Prostate gland (tissue), 2 donors: ENCODE data around the gene TOMM5. TPM values are rescaled to one million over a fixed set of nuclear protein-coding genes. Genes with fewer than 3 reads are reported as not detected.

Experiments
- DNase-seq: peaks from one replicate; pipeline ENCODE4 v3.0.0-alpha.2; 2019; ENCODE audit warnings: low spot score
- H3K27ac ChIP-seq, 2 donors: fragments of 200-600 bp; sonication (generic); 2 replicates each; pipeline ENCODE4 v1.5.1; 2017 to 2019
- H3K27me3 ChIP-seq: fragments of 200-600 bp; sonication (generic); replicated peaks from 2 replicates; pipeline ENCODE4 v1.5.1; 2019; ENCODE audit not compliant: insufficient read depth
- H3K36me3 ChIP-seq, 2 donors: fragments of 200-600 bp; sonication (generic); 1 replicate in 1 of 2; 2 replicates in 1 of 2; pipeline versions ENCODE4 v1.5.1 to v1.8.1; 2017 to 2019
- H3K4me1 ChIP-seq: fragments of 200-600 bp; sonication (generic); replicated peaks from 2 replicates; pipeline ENCODE4 v1.5.1; 2019
- H3K4me3 ChIP-seq, 2 donors: fragments of 200-600 bp; sonication (generic); 2 replicates each; pipeline ENCODE4 v1.5.1; 2017 to 2019
- H3K9me3 ChIP-seq: fragments of 200-600 bp; sonication (generic); 2 replicates; pipeline ENCODE4 v1.5.1; 2017
- POLR2A ChIP-seq: fragments of 450-650 bp; IDR thresholded peaks from one replicate; pipeline ENCODE4 v1.6.1; 2016; ENCODE audit warnings: antibody characterized with exemption, mild to moderate bottlenecking
- POLR2AphosphoS5 ChIP-seq: sonication (generic); formaldehyde crosslinking; IDR thresholded peaks from one replicate; pipeline ENCODE4 v1.6.1; 2017; ENCODE audit warnings: antibody characterized with exemption
- WGBS: methylation state at CpG from one replicate; pipeline ENCODE4 v1.1.5; 2018; 5-methylcytosine and 5-hydroxymethylcytosine counted together
- intact Hi-C: fragments of 100-400 bp; cut with DNase I; formaldehyde crosslinking; loops from one replicate; pipeline ENCODE4 v1.14.2; 2022
- total RNA-seq, 2 donors: library from RNA; depleted of rRNA; stranded (reverse); fragments of >200 nt; gene quantifications; one replicate each; pipeline ENCODE4 v1.1.0, GENCODE V29; 2016
- TF ChIP-seq, protein P1 (sequence below), 4 experiments: fragments of 200-600 bp in 2 of 4; fragments of 450-650 bp in 2 of 4; sonication (generic) in 2 of 4; IDR thresholded peaks; 1 replicate in 3 of 4; 2 replicates in 1 of 4; pipeline ENCODE4 v1.5.1; 2016 to 2019; ENCODE audit warnings: antibody characterized with exemption in 4 of 4, mild to moderate bottlenecking in 2 of 4, moderate library complexity in 2 of 4

TOMM5 gene
- total RNA-seq, 2 donors from 2014 or later = 81.2 to 82.8 TPM

DNA sequence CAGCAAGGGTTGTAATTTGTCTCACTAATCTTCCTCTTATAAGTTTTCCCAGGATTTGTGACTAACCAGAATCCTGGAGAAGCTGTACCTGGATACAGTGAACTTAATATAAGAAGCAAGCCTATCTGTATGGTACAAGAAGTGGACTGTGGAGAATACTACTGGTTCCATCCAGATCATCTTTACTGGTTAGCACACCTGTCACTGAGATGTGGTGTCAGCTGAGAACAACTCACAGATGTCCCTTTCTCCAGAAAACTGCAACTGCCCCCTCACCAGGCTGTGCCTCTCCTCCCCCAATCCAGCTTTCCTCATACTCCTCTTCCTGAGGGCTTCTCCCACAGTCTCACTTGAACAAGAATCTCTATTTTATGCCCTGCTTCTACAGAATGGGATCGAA is 21.1 kb downstream of the TOMM5 start:
- intact Hi-C loops = no loop called here
- Histone ChIP-seq H3K36me3 (no peaks in the 10 kb centered on the region), H3K27ac (no peak overlapping the region), H3K27me3 (no peaks in the 10 kb centered on the region), H3K4me3 (no peak overlapping the region), H3K4me1 (no peaks in the 10 kb centered on the region), H3K9me3 (no peaks in the 10 kb centered on the region)
- 100% methylated on average over 1 of the region's 1 CpG for WGBS
- no peak for DNase-seq
- TF ChIP-seq, protein P1, sequence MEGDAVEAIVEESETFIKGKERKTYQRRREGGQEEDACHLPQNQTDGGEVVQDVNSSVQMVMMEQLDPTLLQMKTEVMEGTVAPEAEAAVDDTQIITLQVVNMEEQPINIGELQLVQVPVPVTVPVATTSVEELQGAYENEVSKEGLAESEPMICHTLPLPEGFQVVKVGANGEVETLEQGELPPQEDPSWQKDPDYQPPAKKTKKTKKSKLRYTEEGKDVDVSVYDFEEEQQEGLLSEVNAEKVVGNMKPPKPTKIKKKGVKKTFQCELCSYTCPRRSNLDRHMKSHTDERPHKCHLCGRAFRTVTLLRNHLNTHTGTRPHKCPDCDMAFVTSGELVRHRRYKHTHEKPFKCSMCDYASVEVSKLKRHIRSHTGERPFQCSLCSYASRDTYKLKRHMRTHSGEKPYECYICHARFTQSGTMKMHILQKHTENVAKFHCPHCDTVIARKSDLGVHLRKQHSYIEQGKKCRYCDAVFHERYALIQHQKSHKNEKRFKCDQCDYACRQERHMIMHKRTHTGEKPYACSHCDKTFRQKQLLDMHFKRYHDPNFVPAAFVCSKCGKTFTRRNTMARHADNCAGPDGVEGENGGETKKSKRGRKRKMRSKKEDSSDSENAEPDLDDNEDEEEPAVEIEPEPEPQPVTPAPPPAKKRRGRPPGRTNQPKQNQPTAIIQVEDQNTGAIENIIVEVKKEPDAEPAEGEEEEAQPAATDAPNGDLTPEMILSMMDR (IDR thresholded peaks at IDR 0.05) = no peak
- no peak for TF ChIP-seq POLR2AphosphoS5
- no peak for TF ChIP-seq POLR2A

DNA sequence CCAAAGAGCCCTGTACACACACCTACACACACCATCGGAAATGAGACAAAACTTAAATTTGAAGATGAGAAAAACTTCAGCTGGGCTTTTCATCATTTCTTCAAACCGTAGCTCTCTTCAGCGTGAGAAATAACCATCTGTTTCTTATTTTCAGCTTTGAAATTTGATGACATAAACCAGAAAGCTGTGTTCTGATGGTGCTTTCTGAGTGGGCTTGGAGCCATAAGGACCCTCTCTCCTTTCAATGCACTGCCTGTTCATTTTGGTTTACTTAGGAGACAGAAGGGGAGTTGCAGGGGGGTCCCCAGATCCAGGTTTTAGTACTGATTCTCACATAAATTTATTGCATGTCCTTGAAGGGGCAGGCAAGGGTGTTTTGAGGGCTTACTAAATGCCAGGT is 25.7 kb downstream of the TOMM5 start:
- H3K4me3 ChIP-seq = no peak overlapping the region
- H3K9me3 ChIP-seq = no peaks in the 10 kb centered on the region
- H3K36me3 ChIP-seq = no peaks in the 10 kb centered on the region
- intact Hi-C loops = no loop called here
- no peak for DNase-seq
- 81% methylated on average over 3 of the region's 3 CpGs for WGBS
- TF ChIP-seq POLR2A = no peak
- no peak for TF ChIP-seq POLR2AphosphoS5
- TF ChIP-seq, protein P1 (IDR thresholded peaks at IDR 0.05) = no peak
- H3K27me3 ChIP-seq = no peaks in the 10 kb centered on the region
- no peak overlapping the region for H3K27ac ChIP-seq
- no peaks in the 10 kb centered on the region for H3K4me1 ChIP-seq

- H3K4me3 ChIP-seq = no peak overlapping the region
- no peaks in the 10 kb centered on the region for H3K4me1 ChIP-seq
- no peaks in the 10 kb centered on the region for H3K27me3 ChIP-seq
- H3K36me3 ChIP-seq = no peaks in the 10 kb centered on the region
- no peaks in the 10 kb centered on the region for H3K9me3 ChIP-seq
- intact Hi-C loops = no loop called here
- WGBS = 78% methylated on average over 7 of the region's 7 CpGs
- DNase-seq = no peak
- no peak overlapping the region for H3K27ac ChIP-seq
- no peak for TF ChIP-seq POLR2A
- TF ChIP-seq POLR2AphosphoS5 = no peak
- TF ChIP-seq, protein P1 (IDR thresholded peaks at IDR 0.05) = no peak
Measured at GRCh38 chr9:37565661-37566618, 26.5 kb downstream of the TOMM5 start.

DNA sequence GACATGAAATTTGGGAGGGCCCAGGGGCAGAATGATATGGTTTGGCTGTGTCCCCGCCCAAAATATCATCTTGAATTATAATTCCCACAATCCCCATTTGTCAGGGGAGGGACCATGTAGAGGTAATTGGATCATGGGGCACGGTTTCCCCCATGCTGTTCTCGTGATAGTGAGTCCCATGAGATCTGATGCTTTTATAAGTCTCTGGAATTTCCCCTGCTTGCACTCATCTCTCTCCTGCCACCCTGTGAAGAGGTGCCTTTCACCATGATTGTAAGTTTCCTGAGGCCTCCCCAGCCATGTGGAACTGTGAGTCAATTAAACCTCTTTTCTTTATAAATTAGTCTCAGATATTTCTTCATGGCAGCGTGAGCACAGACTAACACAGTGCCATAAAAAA is 27.5 kb downstream of the TOMM5 start:
- 78% methylated on average over 4 of the region's 4 CpGs for WGBS
- Histone ChIP-seq H3K4me1 (no peaks in the 10 kb centered on the region), H3K36me3 (no peaks in the 10 kb centered on the region), H3K4me3 (no peak overlapping the region), H3K27ac (no peak overlapping the region), H3K9me3 (no peaks in the 10 kb centered on the region), H3K27me3 (no peaks in the 10 kb centered on the region)
- intact Hi-C loops = no loop called here
- TF ChIP-seq, protein P1 (IDR thresholded peaks at IDR 0.05) = no peak
- TF ChIP-seq POLR2A (no peak), POLR2AphosphoS5 (no peak)
- no peak for DNase-seq
